ENCODE data around the gene KCTD15. TPM values are rescaled to one million over a fixed set of nuclear protein-coding genes. Genes with fewer than 3 reads are reported as not detected.

KCTD15 gene
- 41.7 to 74.7 TPM (median 65.7 TPM) in 5 replicates for total RNA-seq (2022; extraction: Qiagen RNA extraction)

GRCh38 chr19:33796164-33796875 lies at the start of gene KCTD15:
Gene KCTD15, plus strand, starts transcription at chr19:33796870. Its CDS starts 3,585 bp downstream, at chr19:33800455.

Other genes starting within 250 kb of the KCTD15 start
- gene CHST8, start 174.9 kb upstream of the KCTD15 start, total RNA-seq (2022; extraction: Qiagen RNA extraction): 0.06 to 0.24 TPM (median 0.24 TPM) in 4 of 5 replicates, not detected in the other

All from A549 treated with CORT108297 at 1 μM for 4 hours (cell line).